ENCODE results near the gene PCDHGB7.
"Not testable (repeated sequence)": the region's sequence is repeated elsewhere in the genome, so short reads cannot be mapped to it uniquely, and the experiment has no call there.

DNA sequence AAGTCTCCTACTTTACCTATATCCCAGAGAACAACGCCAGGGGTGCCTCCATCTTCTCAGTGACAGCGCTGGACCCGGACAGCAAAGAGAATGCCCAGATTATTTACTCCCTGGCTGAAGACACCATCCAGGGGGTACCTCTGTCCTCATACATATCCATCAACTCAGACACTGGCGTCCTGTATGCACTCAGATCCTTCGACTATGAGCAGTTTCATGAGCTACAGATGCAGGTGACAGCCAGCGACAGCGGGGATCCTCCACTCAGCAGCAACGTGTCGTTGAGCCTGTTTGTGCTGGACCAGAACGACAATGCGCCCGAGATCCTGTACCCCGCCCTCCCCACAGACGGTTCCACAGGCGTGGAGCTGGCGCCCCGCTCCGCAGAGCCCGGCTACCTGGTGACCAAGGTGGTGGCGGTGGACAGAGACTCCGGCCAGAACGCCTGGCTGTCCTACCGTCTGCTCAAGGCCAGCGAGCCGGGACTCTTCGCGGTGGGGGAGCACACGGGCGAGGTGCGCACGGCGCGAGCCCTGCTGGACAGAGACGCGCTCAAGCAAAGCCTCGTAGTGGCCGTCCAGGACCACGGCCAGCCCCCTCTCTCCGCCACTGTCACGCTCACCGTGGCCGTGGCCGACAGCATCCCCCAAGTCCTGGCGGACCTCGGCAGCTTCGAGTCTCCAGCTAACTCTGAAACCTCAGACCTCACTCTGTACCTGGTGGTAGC is 2.8 kb upstream of the PCDHGB7 start:
- TF ChIP-seq POLR2A (IDR thresholded peaks at IDR 0.05); POLR2AphosphoS5 (IDR thresholded peaks at IDR 0.05; ENCODE audit: insufficient read depth in 1 of 2, low read depth in 1 of 2): not testable (repeated sequence)
- TF ChIP-seq, protein P1, sequence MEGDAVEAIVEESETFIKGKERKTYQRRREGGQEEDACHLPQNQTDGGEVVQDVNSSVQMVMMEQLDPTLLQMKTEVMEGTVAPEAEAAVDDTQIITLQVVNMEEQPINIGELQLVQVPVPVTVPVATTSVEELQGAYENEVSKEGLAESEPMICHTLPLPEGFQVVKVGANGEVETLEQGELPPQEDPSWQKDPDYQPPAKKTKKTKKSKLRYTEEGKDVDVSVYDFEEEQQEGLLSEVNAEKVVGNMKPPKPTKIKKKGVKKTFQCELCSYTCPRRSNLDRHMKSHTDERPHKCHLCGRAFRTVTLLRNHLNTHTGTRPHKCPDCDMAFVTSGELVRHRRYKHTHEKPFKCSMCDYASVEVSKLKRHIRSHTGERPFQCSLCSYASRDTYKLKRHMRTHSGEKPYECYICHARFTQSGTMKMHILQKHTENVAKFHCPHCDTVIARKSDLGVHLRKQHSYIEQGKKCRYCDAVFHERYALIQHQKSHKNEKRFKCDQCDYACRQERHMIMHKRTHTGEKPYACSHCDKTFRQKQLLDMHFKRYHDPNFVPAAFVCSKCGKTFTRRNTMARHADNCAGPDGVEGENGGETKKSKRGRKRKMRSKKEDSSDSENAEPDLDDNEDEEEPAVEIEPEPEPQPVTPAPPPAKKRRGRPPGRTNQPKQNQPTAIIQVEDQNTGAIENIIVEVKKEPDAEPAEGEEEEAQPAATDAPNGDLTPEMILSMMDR (IDR thresholded peaks at IDR 0.05) = not testable (repeated sequence)

All from vagina (tissue), 2 donors.